ENCODE results near the gene GREB1L. TPM values are rescaled to one million over a fixed set of nuclear protein-coding genes. Genes with fewer than 3 reads are reported as not detected.

The GREB1L gene
- total and polyA plus RNA-seq, 2 of the 13 experiments (the other 11 are each of a cell fraction or from before 2014, with no cell fraction given): 0.17 to 0.66 TPM

DNA sequence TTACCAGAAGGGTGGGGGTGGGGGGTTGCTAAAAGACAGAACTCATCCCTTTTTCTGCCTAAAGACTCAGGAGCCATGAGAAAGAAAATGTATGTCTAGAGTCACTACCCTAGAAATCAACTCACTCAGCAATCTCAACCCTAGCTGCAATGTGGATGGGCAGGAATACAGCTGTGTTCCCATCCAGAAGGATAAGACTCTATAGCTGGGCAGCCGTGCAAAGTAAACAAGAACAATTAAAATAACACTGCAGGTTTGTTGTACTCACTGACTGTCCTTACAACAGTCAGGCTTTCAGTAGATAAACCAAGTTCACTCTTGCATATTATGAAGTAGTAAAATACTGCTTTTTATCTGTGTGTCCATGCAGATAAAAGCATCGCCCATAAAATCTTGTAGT, 284.4 kb downstream of the GREB1L start:
- H3K4me3 ChIP-seq (replicated peaks in 1 of 3; ENCODE audit: insufficient read depth in 1 of 3, low read depth in 2 of 3, low read length in 3 of 3): no peak overlapping the region
- in situ Hi-C loops (cut with HindIII; ENCODE audit: extremely low pct_ligation_motif_present, low pct_unique_long_range_greater_than_20kb) (no loop called here), intact Hi-C loops (cut with micrococcal nuclease; ENCODE audit: unreplicated experiment) (no loop called here)
- H3K4me1 ChIP-seq (ENCODE audit: insufficient read depth, low read length): no peaks in the 10 kb centered on the region
- ATAC-seq (no peak), DNase-seq (ENCODE audit: low spot score) (no peak), FAIRE-seq (no peak)
- H4K20me1 ChIP-seq (ENCODE audit: insufficient read depth, low read length): no peaks in the 10 kb centered on the region
- no peak for TF ChIP-seq ZFP41 (CRISPR knock-in tag; IDR thresholded peaks at IDR 0.05; ENCODE audit: borderline replicate concordance)
- TF ChIP-seq FOXA1 (IDR thresholded peaks at IDR 0.05): no peak
- no peak for TF ChIP-seq FOXA1 (CRISPR knock-in tag; IDR thresholded peaks at IDR 0.05)
- TF ChIP-seq ZNF616 (CRISPR knock-in tag; IDR thresholded peaks at IDR 0.05; ENCODE audit: low read depth): no peak
- TF ChIP-seq MATR3 (CRISPR knock-in tag; IDR thresholded peaks at IDR 0.05): no peak
- TF ChIP-seq ZSCAN22 (CRISPR knock-in tag; IDR thresholded peaks at IDR 0.05): no peak
- TF ChIP-seq, protein P1, sequence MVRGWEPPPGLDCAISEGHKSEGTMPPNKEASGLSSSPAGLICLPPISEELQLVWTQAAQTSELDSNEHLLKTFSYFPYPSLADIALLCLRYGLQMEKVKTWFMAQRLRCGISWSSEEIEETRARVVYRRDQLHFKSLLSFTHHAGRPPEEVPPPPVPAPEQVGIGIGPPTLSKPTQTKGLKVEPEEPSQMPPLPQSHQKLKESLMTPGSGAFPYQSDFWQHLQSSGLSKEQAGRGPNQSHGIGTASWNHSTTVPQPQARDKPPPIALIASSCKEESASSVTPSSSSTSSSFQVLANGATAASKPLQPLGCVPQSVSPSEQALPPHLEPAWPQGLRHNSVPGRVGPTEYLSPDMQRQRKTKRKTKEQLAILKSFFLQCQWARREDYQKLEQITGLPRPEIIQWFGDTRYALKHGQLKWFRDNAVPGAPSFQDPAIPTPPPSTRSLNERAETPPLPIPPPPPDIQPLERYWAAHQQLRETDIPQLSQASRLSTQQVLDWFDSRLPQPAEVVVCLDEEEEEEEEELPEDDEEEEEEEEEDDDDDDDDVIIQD (CRISPR knock-in tag; IDR thresholded peaks at IDR 0.05; ENCODE audit: low read depth): no peak
- no peak for TF ChIP-seq ZNF33A (CRISPR knock-in tag; IDR thresholded peaks at IDR 0.05; ENCODE audit: borderline replicate concordance)
- TF ChIP-seq, protein P2, sequence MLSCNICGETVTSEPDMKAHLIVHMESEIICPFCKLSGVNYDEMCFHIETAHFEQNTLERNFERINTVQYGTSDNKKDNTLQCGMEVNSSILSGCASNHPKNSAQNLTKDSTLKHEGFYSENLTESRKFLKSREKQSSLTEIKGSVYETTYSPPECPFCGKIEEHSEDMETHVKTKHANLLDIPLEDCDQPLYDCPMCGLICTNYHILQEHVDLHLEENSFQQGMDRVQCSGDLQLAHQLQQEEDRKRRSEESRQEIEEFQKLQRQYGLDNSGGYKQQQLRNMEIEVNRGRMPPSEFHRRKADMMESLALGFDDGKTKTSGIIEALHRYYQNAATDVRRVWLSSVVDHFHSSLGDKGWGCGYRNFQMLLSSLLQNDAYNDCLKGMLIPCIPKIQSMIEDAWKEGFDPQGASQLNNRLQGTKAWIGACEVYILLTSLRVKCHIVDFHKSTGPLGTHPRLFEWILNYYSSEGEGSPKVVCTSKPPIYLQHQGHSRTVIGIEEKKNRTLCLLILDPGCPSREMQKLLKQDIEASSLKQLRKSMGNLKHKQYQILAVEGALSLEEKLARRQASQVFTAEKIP (CRISPR knock-in tag; IDR thresholded peaks at IDR 0.05; ENCODE audit: borderline replicate concordance): no peak
- no peak for TF ChIP-seq PCBP1 (IDR thresholded peaks at IDR 0.05; ENCODE audit: borderline replicate concordance, low read depth, low read length)
- TF ChIP-seq POLR2AphosphoS2 (IDR thresholded peaks at IDR 0.05; ENCODE audit: low read depth, low read length): no peak
- TF ChIP-seq ZNF235 (CRISPR knock-in tag; IDR thresholded peaks at IDR 0.05; ENCODE audit: borderline replicate concordance): no peak
- no peak for TF ChIP-seq ZNF782 (CRISPR knock-in tag; IDR thresholded peaks at IDR 0.05; ENCODE audit: borderline replicate concordance)
- TF ChIP-seq, protein P3, sequence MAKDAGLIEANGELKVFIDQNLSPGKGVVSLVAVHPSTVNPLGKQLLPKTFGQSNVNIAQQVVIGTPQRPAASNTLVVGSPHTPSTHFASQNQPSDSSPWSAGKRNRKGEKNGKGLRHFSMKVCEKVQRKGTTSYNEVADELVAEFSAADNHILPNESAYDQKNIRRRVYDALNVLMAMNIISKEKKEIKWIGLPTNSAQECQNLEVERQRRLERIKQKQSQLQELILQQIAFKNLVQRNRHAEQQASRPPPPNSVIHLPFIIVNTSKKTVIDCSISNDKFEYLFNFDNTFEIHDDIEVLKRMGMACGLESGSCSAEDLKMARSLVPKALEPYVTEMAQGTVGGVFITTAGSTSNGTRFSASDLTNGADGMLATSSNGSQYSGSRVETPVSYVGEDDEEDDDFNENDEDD (CRISPR knock-in tag; IDR thresholded peaks at IDR 0.05; ENCODE audit: borderline replicate concordance): no peak
- TF ChIP-seq PRMT3 (CRISPR knock-in tag; IDR thresholded peaks at IDR 0.05; ENCODE audit: borderline replicate concordance, low read depth): no peak
- no peak for TF ChIP-seq ZBTB21 (CRISPR knock-in tag; IDR thresholded peaks at IDR 0.05)
- no peak for TF ChIP-seq JARID2 (CRISPR knock-in tag; IDR thresholded peaks at IDR 0.05; ENCODE audit: insufficient replicate concordance)
- no peak overlapping the region for H2AFZ ChIP-seq (ENCODE audit: low read length)
- no TSS peak for BruUV-seq (replicated peaks)
- H3K9me3 ChIP-seq (ENCODE audit: low read length): no peaks in the 10 kb centered on the region
- H3K36me3 ChIP-seq (replicated peaks in 1 of 2; ENCODE audit: control insufficient read depth in 1 of 2, insufficient read depth in 2 of 2, low read length in 2 of 2): peaks cover 8 to 43% of the 10 kb centered on the region in 2 experiments
- ChIA-PET POLR2A (no interaction called here), CTCF (ENCODE audit: low intra/inter-chr PET ratio, low total read pairs) (no interaction called here)
- WGBS (ENCODE audit: low lambda C conversion rate): 89% methylated on average over 2 of the region's 2 CpGs
- H3K4me2 ChIP-seq (ENCODE audit: low read depth, low read length): no peak overlapping the region
- no peaks in the 10 kb centered on the region for H3K27me3 ChIP-seq (ENCODE audit: control insufficient read depth in 1 of 2, insufficient read depth in 2 of 2, low read length in 2 of 2)
- H3K27ac ChIP-seq (ENCODE audit: extremely low read length, insufficient read depth, low read length): no peak overlapping the region
- no peak overlapping the region for H3K9ac ChIP-seq (ENCODE audit: insufficient read depth, low read depth, low read length)
- no peaks in the 10 kb centered on the region for H3K79me2 ChIP-seq (ENCODE audit: insufficient read depth, low read length)

Data from HepG2 (cell line).